GM23338 (cell line): ENCODE results near the gene NCAN. TPM values are rescaled to one million over a fixed set of nuclear protein-coding genes. Genes with fewer than 3 reads are reported as not detected.
A peak's percentile ranks its signal among the peaks of the same experiment; 100 is the strongest.

Source experiments
- ATAC-seq: fragments of 200-7000 bp; cut with Tn5 transposase; 3 replicates; pipeline ENCODE4 v1.9.1; 2020
- DNase-seq: peaks from one replicate; pipeline ENCODE4 v3.0.0-alpha.2; 2015; ENCODE audit warnings: low spot score
- H2AFZ ChIP-seq: fragments of 200-600 bp; sonication (generic); 2 replicates; pipeline ENCODE4 v1.8.0; 2016; ENCODE audit warnings: antibody characterized with exemption, mild to moderate bottlenecking, moderate library complexity
- H3F3A ChIP-seq: fragments of 200-600 bp; sonication (generic); replicated peaks from 2 replicates; pipeline ENCODE4 v1.8.0; 2017; ENCODE audit warnings: antibody characterized with exemption, mixed run types, low read depth
- H3K27ac ChIP-seq: fragments of 200-600 bp; sonication (generic); 2 replicates; pipeline ENCODE4 v1.6.1; 2016; ENCODE audit warnings: low read depth
- H3K27me3 ChIP-seq: fragments of 200-600 bp; sonication (generic); 2 replicates; pipeline ENCODE4 v1.8.0; 2016; ENCODE audit warnings: mild to moderate bottlenecking, mixed run types, moderate library complexity; ENCODE audit not compliant: insufficient read depth
- H3K36me3 ChIP-seq: fragments of 200-600 bp; sonication (generic); 2 replicates; pipeline ENCODE4 v1.8.0; 2016; ENCODE audit warnings: mild to moderate bottlenecking; ENCODE audit not compliant: insufficient read depth
- H3K4me1 ChIP-seq: fragments of 200-600 bp; sonication (generic); 2 replicates; pipeline ENCODE4 v1.8.0; 2016; ENCODE audit warnings: mild to moderate bottlenecking, moderate library complexity; ENCODE audit not compliant: insufficient read depth
- H3K4me2 ChIP-seq: fragments of 200-600 bp; sonication (generic); 2 replicates; pipeline ENCODE4 v1.7.1; 2017; ENCODE audit warnings: mixed run types
- H3K4me3 ChIP-seq: fragments of 200-600 bp; sonication (generic); 2 replicates; pipeline ENCODE4 v1.6.1; 2016; ENCODE audit warnings: mixed run types
- H3K79me2 ChIP-seq: fragments of 200-600 bp; sonication (generic); replicated peaks from 2 replicates; pipeline ENCODE4 v1.8.0; 2017; ENCODE audit warnings: mild to moderate bottlenecking; ENCODE audit not compliant: insufficient read depth
- H3K9me2 ChIP-seq: fragments of 200-600 bp; sonication (generic); 2 replicates; pipeline ENCODE4 v1.8.0; 2017; ENCODE audit not compliant: insufficient read depth
- H4K20me1 ChIP-seq: fragments of 200-600 bp; sonication (generic); replicated peaks from 2 replicates; pipeline ENCODE4 v1.8.0; 2017; ENCODE audit warnings: mild to moderate bottlenecking; ENCODE audit not compliant: insufficient read depth
- H3K27ac Mint-ChIP-seq: 2 replicates; pipeline ENCODE4 v1.8.0; 2020; ENCODE audit warnings: inconsistent platforms, mild to moderate bottlenecking, moderate library complexity, mixed read lengths
- H3K27me3 Mint-ChIP-seq: 3 replicates; pipeline ENCODE4 v1.8.0; 2022; ENCODE audit warnings: low read depth, mild to moderate bottlenecking, moderate library complexity, mixed read lengths, inconsistent platforms; ENCODE audit not compliant: insufficient read depth, poor library complexity
- H3K36me3 Mint-ChIP-seq: 3 replicates; pipeline ENCODE4 v1.8.0; 2021; ENCODE audit warnings: low read depth, mild to moderate bottlenecking, inconsistent platforms, moderate library complexity, mixed read lengths
- H3K4me1 Mint-ChIP-seq: 3 replicates; pipeline ENCODE4 v1.8.0; 2020; ENCODE audit warnings: mild to moderate bottlenecking, inconsistent platforms, mixed read lengths
- H3K4me3 Mint-ChIP-seq: 3 replicates; pipeline ENCODE4 v1.8.0; 2021; ENCODE audit warnings: moderate library complexity, mild to moderate bottlenecking, inconsistent platforms, mixed read lengths
- H3K9me3 Mint-ChIP-seq: 3 replicates; pipeline ENCODE4 v1.8.0; 2020; ENCODE audit warnings: moderate library complexity, mild to moderate bottlenecking, inconsistent platforms, mixed read lengths
- CREB1 ChIP-seq: fragments of 250-450 bp; sonication (Bioruptor Pico); IDR thresholded peaks from 2 replicates; pipeline ENCODE4 v1.5.0; 2020; ENCODE audit warnings: low read depth, mild to moderate bottlenecking, moderate library complexity
- EZH2 ChIP-seq: fragments of 200-600 bp; sonication (generic); IDR thresholded peaks from one replicate; pipeline ENCODE4 v1.8.0; 2017; ENCODE audit warnings: antibody characterized with exemption, mild to moderate bottlenecking, low read depth; ENCODE audit not compliant: unreplicated experiment
- POLR2AphosphoS5 ChIP-seq: IDR thresholded peaks from 2 replicates; pipeline ENCODE4 v1.6.1; 2016; ENCODE audit warnings: antibody characterized with exemption, low read depth
- ZNF114 ChIP-seq: fragments of 250-450 bp; sonication (Bioruptor Pico); IDR thresholded peaks from 2 replicates; pipeline ENCODE4 v1.5.0; 2020; ENCODE audit warnings: mild to moderate bottlenecking, moderate library complexity
- ZNF462 ChIP-seq: fragments of 250-450 bp; sonication (Bioruptor Pico); IDR thresholded peaks from 2 replicates; pipeline ENCODE4 v1.5.0; 2020; ENCODE audit warnings: mild to moderate bottlenecking, moderate library complexity
- polyA plus RNA-seq: library from polyadenylated mRNA; unstranded; fragments of >200 nt; fragmentation: Nextera tagmentation; extraction: Ambion mirVana; gene quantifications from 2 replicates; pipeline ENCODE4 v1.2.1, GENCODE V29; 2016
- total RNA-seq: library from RNA; depleted of rRNA; stranded (reverse); fragments of >200 nt; shearing (Covaris generic); gene quantifications from 2 replicates; pipeline ENCODE4 v1.2.3, GENCODE V29; 2014
- TF ChIP-seq, protein P1 (sequence below): IDR thresholded peaks from one replicate; pipeline ENCODE4 v1.6.1; 2018; ENCODE audit warnings: antibody characterized with exemption; ENCODE audit not compliant: unreplicated experiment

NCAN gene
- total and polyA plus RNA-seq, 2 experiments from 2014 or later = 1.8 to 9.4 TPM

- Mint-ChIP-seq H3K4me3 (peak within 1 kb of the TSS; percentile 72), H3K27me3 (peaks cover 38% of the 10 kb centered on the region), H3K9me3 (no peaks in the 10 kb centered on the region), H3K4me1 (peaks cover 27% of the 10 kb centered on the region), H3K27ac (no peak within 1 kb of the TSS), H3K36me3 (no peaks in the 10 kb centered on the region; the same call in 2 of the 3 replicates)
- H3K36me3 ChIP-seq = no peaks in the 10 kb centered on the region
- TF ChIP-seq, protein P1, sequence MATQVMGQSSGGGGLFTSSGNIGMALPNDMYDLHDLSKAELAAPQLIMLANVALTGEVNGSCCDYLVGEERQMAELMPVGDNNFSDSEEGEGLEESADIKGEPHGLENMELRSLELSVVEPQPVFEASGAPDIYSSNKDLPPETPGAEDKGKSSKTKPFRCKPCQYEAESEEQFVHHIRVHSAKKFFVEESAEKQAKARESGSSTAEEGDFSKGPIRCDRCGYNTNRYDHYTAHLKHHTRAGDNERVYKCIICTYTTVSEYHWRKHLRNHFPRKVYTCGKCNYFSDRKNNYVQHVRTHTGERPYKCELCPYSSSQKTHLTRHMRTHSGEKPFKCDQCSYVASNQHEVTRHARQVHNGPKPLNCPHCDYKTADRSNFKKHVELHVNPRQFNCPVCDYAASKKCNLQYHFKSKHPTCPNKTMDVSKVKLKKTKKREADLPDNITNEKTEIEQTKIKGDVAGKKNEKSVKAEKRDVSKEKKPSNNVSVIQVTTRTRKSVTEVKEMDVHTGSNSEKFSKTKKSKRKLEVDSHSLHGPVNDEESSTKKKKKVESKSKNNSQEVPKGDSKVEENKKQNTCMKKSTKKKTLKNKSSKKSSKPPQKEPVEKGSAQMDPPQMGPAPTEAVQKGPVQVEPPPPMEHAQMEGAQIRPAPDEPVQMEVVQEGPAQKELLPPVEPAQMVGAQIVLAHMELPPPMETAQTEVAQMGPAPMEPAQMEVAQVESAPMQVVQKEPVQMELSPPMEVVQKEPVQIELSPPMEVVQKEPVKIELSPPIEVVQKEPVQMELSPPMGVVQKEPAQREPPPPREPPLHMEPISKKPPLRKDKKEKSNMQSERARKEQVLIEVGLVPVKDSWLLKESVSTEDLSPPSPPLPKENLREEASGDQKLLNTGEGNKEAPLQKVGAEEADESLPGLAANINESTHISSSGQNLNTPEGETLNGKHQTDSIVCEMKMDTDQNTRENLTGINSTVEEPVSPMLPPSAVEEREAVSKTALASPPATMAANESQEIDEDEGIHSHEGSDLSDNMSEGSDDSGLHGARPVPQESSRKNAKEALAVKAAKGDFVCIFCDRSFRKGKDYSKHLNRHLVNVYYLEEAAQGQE = no peak
- TF ChIP-seq EZH2 (no peak), CREB1 (CRISPR knock-in tag) (no peak), ZNF462 (CRISPR knock-in tag) (no peak), ZNF114 (no peak), POLR2AphosphoS5 (peak; percentile 92)
- H3K9me2 ChIP-seq = no peaks in the 10 kb centered on the region
- peak within 1 kb of the TSS; percentile 64 for H3K4me3 ChIP-seq
- H3K79me2 ChIP-seq = no peaks in the 10 kb centered on the region
- H2AFZ ChIP-seq = peak within 1 kb of the TSS; percentile 81
- ATAC-seq (peak; percentile 90), DNase-seq (peak; percentile 97)
- peaks cover 12% of the 10 kb centered on the region; the same call in 1 of the 2 replicates for H3F3A ChIP-seq
- H4K20me1 ChIP-seq = no peaks in the 10 kb centered on the region
- H3K4me2 ChIP-seq = peak within 1 kb of the TSS; percentile 79
- no peak within 1 kb of the TSS for H3K27ac ChIP-seq
- H3K27me3 ChIP-seq = peaks cover 28% of the 10 kb centered on the region
- H3K4me1 ChIP-seq = peaks cover 16% of the 10 kb centered on the region
Measured at GRCh38 chr19:19170053-19170872, 41.5 kb upstream of the NCAN start, which contains the start of gene MEF2B. MEF2B (minus strand) TSS chr19:19170263; CDS start chr19:19150735, 19,528 bp downstream.
